Testis (tissue), 2 donors: ENCODE results near the gene SEC14L1.

Experiments
- POLR2A ChIP-seq: fragments of 450-650 bp; IDR thresholded peaks from one replicate; pipeline ENCODE4 v1.6.1; 2017; ENCODE audit warnings: antibody characterized with exemption, mild to moderate bottlenecking, moderate library complexity
- TF ChIP-seq, protein P1 (sequence below), 3 experiments: fragments of 450-650 bp in 2 of 3; fragments of 200-600 bp in 1 of 3; sonication (generic) in 1 of 3; IDR thresholded peaks; one replicate each; pipeline ENCODE4 v1.5.1; 2016 to 2019; ENCODE audit warnings: antibody characterized with exemption in 3 of 3, mild to moderate bottlenecking in 2 of 3, moderate library complexity in 1 of 3

DNA sequence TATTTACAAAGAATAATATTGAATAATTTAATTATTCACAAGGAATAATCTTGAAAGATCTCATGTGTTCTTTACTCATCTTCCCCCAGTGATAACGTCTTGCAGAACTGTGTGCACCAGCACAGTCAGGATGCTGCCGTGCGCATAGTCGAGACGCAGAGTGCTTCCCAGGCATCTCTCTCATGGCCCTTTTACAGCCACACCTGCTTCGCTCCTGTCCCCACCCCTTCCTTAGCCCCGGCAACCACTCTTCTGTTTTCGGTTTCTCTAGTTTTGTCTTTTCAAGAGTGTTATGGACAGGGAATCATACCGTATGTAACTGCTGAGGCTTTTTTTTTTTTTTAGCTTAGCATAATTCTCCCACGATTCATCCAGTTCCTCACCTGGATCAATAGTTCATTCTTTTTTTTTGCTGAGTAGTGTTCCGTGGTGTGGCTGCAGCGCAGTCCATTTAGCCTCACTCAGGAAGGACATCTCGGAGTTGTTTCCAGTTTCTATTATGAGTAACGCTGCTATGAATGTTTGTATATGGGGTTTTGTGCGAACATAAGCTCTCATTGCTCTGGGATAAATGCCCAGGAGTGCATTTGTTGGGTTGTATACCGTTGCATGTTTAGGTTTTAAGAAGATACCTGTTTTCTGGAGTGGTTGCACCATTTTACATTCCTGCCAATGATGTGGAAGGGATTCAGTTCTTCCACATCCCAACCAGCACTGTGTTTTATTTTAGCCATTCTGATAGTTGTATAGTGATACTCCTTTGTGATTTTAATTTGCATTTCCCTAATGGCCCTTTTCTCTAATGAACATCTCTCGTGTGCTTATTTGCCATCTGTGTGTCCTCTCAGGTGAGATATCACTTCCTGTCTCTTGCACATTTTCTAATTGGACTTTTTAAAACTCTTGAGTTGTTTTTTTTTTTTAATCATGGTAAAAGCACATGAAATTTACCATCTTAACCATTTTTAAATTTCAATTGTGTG lies 47.6 kb downstream of the SEC14L1 start:
- TF ChIP-seq, protein P1, sequence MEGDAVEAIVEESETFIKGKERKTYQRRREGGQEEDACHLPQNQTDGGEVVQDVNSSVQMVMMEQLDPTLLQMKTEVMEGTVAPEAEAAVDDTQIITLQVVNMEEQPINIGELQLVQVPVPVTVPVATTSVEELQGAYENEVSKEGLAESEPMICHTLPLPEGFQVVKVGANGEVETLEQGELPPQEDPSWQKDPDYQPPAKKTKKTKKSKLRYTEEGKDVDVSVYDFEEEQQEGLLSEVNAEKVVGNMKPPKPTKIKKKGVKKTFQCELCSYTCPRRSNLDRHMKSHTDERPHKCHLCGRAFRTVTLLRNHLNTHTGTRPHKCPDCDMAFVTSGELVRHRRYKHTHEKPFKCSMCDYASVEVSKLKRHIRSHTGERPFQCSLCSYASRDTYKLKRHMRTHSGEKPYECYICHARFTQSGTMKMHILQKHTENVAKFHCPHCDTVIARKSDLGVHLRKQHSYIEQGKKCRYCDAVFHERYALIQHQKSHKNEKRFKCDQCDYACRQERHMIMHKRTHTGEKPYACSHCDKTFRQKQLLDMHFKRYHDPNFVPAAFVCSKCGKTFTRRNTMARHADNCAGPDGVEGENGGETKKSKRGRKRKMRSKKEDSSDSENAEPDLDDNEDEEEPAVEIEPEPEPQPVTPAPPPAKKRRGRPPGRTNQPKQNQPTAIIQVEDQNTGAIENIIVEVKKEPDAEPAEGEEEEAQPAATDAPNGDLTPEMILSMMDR (IDR thresholded peaks at IDR 0.05) = no peak
- TF ChIP-seq POLR2A = no peak
